Epidermal melanocyte (primary cell): ENCODE results near the gene DNAJC12.
"Not testable (repeated sequence)": the region's sequence is repeated elsewhere in the genome, so short reads cannot be mapped to it uniquely, and the experiment has no call there.

Experiments used
- DNase-seq: peaks from one replicate; pipeline ENCODE4 v3.0.0; 2011; ENCODE audit warnings: low spot score; ENCODE audit not compliant: insufficient read length

Gene DNAJC12

DNA sequence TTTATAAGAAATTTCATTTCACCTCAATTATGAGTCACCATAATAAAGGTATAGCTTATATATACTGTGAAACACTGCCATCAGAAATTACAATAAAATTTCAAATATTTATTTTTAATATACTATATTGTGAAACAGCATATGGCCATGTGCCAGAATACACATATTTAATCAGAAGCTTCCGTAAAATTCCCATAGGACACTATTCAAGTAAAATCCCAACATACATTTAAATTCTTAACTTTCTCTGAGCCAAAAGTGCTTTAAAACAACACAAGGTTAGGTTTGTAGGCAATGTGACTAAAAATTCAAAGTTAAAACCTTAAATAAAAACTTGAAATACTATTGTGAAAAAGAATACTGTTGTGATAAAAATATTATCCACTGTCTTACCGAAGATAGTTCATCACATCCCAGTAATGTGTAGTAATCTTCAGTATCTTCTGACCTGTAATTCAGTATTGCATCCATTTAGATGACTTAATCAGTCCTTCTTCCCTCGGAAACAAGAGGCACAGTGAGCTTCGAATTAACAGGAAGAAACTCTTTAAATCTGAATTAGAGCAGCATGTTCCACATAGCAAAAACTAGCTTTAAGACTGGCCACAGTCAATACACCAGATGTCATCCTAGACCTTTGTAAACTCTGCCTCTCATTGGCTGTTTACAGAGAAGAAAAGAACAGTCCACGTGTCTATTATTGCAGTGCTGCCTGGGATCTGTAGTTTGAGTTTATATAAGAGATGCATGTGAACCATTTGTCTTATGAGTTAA, at the start of gene DNAJC12:
Gene DNAJC12 (minus strand): TSS at position 648 of the 774 bp plus-strand sequence. CDS start 177 bp downstream, at position 471.
- no peak for DNase-seq

DNA sequence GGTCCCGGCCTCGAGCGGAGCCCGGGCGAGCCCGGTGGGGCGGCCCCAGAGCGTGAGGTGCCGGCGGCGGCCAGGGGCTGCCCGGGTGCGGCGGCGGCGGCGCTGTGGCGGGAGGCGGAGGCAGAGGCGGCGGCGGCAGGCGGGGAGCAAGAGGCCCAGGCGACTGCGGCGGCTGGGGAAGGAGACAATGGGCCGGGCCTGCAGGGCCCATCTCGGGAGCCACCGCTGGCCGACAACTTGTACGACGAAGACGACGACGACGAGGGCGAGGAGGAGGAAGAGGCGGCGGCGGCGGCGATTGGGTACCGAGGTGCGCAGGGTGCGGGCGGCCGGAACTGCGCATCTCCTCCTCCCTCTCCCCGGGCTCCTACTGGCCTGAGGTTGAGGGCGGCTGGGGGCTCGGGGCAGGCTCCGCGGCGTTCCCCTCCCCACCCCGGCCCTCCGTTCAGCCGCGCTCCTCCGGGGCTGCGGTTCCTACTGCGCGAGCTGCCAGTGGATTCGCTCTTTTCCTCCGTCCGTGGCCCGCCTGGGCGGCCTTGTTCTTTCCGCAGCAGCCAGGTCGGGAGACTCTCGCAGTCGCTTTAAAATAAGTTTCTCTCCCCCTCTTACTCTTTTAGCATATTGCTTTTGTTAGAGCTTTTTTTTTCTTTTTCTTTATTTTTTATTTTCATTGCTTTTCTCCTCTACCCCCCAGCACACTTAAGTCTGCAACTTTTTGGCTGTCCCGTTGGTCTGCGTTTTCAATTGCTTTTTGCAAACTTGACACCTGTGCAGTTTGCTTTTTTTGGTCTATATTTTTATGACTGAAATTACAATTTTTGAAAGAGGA, 47.1 kb upstream of the DNAJC12 start:
- peak; percentile 56 for DNase-seq

DNA sequence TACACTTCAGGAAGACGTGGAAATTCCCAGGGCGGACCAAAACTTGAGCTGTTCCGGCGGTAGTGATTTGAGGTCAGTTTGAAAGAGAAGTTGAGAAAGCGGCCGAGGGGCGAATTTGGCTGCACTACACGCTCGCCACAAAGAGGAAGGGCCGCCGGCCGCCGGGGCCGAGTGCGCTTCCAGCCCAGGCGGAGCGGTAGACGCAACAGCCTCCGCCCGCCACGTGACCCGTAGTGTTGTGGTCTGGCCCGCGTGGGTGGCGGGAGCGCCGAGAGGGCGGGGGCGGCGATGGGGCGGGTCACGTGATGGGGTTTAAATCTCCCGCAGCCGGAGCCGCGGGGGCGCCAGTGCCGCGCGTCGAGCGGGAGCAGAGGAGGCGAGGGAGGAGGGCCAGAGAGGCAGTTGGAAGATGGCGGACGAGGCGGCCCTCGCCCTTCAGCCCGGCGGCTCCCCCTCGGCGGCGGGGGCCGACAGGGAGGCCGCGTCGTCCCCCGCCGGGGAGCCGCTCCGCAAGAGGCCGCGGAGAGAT, 46.4 kb upstream of the DNAJC12 start, which contains the start of gene SIRT1:
Gene SIRT1 (plus strand): TSS at position 344 of the 529 bp plus-strand sequence. CDS start 66 bp downstream, at position 410.
- peak; percentile 85 for DNase-seq

DNA sequence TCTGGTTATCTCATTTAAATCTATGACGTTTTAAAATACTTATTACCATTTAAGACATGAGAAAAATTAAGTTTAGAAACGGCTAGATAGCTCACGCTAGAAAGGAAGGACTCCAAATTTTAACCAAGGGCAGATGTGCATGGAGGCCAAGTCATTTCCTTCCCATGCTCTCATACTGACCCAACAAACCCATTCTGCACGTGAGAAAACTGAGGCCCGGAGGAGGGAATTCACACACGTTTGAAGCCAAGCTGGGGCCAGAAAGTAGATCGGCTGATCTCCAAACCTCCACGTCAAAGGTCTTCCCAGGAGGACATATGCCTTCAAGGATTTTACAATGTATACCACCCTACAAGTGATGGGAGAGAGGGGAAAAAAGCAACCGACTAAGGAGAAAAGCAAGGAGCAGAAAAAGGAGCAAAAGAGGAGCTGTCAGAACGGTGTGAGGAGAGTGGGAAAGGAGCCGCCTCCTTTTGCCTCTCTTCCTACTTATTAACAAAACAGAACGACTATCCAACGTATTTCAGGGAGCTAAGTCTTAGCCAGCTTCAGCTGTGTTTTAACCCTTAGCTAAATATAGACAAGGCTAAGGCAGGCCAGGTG, 45.8 kb upstream of the DNAJC12 start:
- DNase-seq = peak; percentile 29

DNA sequence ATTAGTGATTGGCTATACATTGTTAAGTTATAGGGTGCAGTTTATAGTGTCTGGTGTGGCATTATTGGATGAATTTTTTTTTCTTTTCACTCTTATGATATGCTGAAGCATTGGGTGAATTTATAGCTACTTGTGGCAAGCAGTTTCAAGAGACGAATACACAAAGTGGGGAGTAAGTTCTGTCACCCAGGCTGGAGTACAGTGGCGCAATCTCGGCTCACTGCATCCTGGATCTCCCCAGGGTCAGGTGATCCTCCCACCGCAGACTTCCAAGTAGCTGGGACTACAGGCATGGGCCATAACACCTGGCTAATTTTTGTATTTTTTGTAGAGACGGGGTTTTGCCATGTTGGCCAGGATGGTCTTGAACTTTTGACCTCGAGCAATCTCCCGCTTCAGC, 40.1 kb upstream of the DNAJC12 start:
- no peak for DNase-seq

DNA sequence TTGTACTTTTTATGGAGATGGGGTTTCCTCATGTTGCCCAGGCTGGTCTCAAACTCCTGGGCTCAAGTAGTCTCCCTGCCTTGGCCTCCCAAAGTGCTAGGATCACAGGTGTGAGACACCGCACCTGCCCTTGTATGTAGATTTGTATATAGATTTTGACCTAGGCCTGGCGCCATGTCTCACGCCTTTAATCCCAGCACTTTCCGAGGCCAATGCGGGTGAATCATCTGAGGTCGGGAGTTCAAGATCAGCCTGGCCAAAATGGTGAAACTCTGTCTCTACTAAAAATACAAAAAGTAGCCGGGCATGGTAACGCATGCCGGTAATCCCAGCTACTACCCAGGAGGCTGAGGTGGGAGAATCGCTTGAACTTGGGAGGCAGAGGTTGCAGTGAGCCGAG, 39.4 kb upstream of the DNAJC12 start:
- not testable (repeated sequence) for DNase-seq

DNA sequence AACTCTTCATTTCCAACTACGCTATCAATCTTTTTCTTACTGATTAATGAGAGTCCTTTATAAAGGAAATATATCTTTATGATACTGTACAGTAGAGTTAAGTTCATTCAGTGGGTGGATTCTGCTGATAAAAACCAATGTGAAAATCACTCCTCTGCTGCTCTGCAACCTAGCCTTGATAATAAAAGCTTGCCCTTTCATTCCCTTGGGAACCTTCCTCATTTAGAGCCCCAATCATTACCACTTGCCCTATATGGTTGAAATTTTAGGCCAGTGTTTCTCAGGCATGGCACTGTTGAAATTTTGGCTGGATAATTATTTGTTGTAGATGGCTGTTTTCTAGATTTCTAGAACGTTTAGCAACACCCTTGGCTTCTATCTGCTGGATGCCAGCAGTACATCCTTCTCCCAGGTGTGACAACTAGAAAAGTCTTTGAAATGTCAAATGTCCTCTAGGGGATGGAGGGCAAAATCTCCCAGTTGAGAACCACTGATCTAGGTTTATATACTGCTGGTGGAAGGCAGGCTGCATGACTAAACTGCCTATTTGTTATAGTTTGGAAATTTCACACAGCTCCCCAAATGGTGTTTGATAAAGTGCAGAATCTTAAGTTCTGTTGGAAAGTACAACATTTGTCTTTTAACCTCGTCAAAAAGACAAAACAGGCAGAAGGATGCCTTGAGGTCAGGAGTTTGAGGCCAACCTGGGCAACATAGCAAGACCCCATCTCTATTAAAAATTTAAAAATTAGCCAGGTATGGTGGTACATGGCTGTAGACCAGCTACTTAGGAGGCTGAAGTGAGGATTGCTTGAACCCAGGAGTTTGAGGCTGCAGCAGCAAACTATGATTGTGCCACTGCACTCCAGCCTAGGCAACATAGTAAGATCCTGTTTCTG, 37.6 kb upstream of the DNAJC12 start:
- DNase-seq = no peak

DNA sequence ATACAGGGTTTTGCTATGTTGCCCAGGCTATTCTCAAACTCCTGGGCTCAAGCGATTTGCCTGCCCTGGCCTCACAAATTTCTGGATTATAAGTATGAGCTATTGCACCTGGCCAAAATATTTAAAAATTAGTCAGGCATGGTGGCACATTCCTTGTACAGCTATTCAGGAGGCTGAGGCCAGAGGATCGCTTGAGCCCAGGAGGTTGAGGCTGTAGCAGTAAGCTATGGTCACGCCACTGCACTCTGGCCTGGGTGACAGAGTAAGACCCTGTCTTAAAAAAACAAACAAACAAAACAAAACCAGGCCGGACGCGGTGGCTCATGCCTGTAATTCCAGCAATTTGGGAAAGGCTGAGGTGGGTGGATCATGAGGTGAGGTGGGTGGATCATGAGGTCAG, 32.0 kb upstream of the DNAJC12 start:
- DNase-seq = no peak

DNA sequence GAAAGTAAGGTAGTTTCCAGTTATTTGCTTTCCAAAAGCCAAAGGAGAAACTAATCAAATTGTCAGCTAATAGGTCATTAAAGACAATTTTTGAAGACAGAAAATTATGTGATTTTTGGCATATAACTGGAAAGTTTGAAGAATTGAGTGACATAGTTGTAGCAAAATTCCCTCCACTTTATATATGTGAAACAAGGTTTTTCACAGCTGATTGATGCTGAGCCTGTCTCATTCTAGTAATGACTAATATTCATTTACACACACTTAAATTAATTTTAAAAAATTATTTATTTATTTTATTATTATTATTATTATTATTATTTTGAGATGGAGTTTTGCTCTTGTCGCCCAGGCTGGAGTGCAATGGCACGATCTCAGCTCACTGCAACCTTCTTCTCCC, 30.1 kb upstream of the DNAJC12 start:
- no peak for DNase-seq

DNA sequence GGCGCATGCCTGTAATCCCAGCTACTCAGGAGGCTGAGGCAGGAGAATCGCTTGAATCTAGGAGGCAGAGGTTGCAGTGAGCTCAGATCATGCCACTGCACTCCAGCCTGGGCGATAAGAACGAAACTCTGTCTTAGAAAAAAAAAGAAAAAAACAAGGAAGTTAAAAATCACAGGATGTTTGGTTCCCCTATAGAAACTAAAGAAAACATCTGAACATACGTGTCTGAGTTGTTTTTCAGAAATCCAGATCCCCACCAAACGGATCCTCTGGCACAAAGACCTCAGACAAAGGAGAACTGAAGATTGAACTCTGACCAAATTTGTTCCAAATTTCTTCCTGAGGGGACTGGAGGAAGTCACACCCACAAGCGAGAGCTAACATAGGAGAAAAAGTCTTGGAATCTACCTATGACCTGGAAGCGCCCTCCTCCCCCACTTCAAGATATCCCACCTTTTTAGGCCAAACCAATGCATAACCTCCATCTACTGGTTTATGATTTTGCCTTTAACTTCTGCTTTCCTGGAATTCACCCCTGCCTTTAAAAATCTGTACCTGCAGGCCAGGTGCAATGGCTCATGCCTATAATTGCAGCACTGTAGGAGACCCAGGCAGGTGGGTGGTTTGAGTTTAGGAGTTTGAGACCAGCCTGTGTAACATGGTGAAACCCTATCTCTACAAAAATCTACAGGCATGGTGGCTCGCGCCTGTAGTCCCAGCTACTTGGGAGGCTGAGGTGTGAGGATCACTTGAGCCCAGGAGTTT, 26.8 kb upstream of the DNAJC12 start:
- DNase-seq = no peak

DNA sequence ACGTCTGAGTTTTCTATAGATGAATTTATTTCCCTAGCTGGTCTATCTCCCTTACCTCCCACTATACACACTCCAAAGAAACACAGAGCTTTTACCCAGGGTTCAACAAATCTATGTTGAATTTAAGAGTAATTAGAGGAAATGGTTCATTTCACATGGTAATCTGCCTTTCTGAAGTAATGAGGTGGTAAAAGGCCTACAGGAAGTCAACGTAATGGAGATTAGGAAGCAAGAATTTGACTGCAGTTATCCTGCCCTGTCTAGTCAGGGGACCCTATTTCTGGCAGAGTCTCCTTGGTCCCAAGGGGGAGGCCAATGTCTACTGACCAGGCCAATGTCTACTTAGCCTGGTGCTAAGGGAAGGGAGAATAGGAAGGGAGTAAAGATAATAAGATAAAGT, 25.1 kb upstream of the DNAJC12 start:
- DNase-seq = no peak

DNA sequence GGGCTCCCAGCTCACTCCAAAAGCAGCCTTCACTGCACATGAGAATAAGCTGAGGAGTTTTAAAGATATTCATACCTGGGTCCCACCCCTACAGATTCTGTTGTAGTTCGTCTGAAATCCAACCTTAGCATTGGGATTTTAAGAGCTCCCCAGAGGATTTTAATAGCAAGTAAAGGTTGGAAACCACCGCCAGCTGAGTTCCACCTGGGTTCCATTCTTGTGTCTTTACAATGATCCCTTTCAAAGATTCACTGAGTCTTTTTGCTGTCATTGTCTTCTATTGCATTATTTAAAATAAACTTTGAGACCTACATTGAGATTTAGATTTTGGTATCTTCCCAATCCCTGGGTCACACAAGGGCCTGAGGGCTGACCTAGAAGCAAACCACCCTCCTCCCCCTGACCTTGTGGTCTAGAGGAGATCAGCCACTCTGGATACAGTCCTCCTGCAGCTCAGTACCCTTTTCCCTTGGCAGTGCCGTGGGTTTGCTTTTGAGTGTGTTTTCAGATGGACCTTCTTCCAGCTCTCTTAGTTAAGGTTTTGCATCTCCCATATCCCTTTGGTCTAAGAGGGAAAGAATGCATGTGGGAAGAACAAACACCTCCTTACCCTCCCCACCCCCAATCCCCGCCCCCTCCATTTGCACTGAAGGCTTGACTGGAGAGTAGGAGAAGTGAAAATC, 23.9 kb upstream of the DNAJC12 start:
- DNase-seq = no peak

DNA sequence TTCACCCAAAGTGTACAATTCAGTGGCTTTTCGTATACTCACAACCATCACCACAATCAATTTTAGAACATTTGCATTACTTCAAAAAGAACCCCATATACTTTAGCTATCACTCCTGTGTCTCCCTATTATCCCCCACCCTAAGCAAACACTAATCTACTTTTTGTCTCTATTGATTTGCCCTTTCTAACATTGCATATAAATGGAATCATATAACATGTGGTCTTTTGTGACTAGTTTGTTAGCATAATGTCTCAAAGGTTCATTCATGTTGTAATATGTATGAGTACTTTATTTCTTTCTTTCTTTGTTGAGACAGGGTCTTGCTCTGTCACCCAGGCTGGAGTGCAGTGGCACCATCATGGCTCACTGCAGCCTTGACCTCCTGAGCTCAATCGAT, 21.0 kb upstream of the DNAJC12 start:
- DNase-seq = no peak

DNA sequence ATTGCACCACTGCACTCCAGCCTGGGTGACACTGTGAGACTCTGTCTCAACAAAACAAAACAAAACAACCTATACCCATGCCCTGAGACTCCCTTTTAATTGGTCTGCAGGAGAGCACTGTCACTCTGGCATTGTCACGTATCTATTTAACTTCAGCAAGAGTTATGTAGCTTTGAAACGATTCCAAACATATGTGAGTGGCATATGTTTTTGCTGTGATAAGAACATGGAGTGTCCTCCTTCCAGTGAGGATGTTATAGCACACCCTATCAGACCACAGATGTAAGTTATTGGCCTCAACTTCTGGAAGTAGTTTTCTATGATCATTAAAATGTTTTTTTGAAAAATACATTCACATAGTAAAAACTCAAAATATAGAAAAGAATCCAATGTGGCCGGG, 15.5 kb upstream of the DNAJC12 start:
- DNase-seq = no peak

DNA sequence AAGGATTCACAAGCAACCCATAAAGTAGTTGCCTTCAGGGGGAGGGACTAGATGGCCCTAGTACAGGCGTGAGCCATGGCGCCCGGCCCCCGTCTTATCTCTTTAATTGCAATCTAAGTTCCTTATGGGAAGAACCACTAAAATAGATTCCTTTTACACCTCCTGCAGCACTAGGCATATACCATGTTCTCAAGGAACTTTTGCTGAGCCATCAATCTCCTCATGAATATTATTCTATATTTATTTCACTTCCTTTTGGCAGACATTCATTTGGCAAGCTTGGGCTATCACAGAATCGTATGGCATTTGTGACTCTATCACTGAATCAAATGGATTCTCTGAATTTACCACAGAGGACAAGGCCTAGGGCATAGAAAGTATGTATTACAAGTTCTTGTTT, 14.8 kb upstream of the DNAJC12 start:
- DNase-seq = no peak

DNA sequence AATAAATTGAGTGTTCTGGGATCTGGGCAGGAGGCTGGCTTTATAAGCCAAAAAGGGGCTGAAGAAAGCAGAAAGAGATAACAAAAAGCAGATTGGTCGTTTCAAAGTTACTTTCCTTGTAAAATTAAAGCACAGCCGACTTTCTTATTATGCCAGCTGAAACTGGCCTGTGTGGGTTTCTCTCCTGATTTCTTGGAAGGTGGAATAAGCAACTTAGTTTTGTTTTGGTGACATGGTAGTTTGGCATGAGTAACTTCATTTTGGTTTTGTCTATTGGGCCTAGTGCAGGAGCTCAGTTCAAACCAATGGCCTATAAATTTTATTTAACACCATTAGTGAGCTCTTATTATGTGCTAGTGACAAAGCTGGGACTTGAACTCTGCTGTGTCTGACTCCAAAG, 13.2 kb upstream of the DNAJC12 start:
- no peak for DNase-seq

DNA sequence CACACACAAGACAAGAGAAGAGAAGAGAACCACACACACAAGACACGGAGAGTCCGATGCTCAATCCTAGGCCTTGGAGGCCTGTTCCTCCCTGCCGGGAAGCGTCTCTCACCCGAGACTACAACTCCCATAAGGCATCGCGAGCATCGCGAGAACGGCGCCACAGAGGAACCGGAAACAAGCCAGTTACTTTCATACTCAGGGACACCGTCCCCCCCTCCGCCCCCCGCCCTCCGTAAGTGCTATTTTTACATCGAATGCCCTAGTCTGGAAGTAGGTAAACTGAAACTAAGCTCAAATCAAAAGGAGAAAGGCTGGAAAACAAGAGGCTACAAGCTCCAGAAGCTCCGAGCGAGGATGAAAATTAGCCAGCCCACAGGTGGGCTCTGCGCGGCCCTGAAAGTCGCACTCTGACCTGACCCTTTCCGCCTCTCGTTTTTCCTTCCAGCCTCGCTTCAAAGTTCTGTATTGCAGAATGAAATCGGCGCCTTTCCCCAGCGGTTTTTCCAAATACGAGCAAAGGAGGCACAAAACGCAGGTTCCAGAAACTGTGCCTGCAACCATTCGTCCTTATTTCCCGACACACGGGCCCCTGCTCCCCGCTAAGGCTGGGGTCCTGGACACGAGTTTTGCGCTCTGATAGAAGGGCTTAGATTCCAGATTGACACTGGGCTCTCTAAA, 11.5 kb upstream of the DNAJC12 start:
- peak; percentile 75 for DNase-seq

DNA sequence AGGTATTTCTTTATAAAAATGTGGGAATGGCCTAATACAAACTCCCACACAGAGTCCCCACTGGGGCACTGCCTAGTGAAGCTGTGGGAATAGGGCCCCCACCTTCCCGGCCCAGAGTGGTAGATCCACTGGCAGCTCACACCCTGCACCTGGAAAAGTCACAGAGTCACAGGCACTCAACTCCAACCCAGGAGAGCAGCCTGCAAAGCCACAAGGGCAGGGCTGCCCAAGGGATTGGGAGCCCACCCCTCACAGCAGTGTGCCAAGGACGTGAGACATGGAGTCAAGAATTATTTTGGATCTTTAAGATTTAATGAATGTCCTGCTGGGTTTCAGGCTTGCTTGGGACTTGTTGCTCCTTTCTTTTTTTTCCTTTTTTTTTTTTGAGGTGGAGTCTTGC, 5.3 kb upstream of the DNAJC12 start:
- DNase-seq = no peak

DNA sequence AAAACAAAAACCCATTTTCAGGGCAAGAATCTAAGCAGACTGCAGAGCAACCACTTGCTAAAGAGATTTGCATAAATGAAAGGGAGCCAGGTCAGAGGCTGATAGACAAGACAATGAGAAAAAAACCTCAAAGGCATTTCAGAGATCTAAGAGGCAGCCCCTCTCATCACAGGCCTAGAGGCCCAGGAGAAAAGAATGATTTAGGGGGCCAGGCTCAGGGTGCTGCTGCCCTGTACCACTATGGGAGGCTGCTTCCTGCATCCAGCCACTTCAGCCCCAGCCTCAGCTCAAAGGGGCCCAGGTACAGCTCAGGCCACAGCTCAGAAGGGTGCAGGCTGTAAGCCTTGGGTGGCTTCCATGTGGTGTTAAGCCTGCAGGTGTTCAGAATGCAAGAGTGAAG, 3.7 kb upstream of the DNAJC12 start:
- DNase-seq = no peak
